Psoas muscle (tissue), 8 donors: Measurements from ENCODE around the gene SLC37A1. TPM values are rescaled to one million over a fixed set of nuclear protein-coding genes. Genes with fewer than 3 reads are reported as not detected.

Experiments used
- ATAC-seq, 4 donors: fragments of 200-7000 bp; cut with Tn5 transposase; one replicate each; pipeline ENCODE4 v1.9.1; 2020; ENCODE audit warnings: moderate library complexity in 3 of 4, mild to moderate bottlenecking in 2 of 4
- DNase-seq, 2 donors: peaks; one replicate each; pipeline ENCODE4 v3.0.0-alpha.2; 2020
- H3K27ac ChIP-seq: fragments of 200-600 bp; one replicate; pipeline ENCODE4 v1.8.0; 2022
- H3K27me3 ChIP-seq, 3 donors: fragments of 200-600 bp in 1 of 3; one replicate each; pipeline versions ENCODE4 v1.6.1 to v1.8.0; 2013 to 2022; ENCODE audit warnings: low read length in 2 of 3, mild to moderate bottlenecking in 2 of 3, moderate library complexity in 1 of 3; ENCODE audit not compliant: insufficient read depth in 3 of 3
- H3K36me3 ChIP-seq, 2 donors: fragments of 200-600 bp in 1 of 2; one replicate each; pipeline versions ENCODE4 v1.6.1 to v1.8.0; 2013 to 2022; ENCODE audit warnings: low read depth in 1 of 2, mild to moderate bottlenecking in 1 of 2, moderate library complexity in 1 of 2; ENCODE audit not compliant: insufficient read depth in 1 of 2
- H3K4me1 ChIP-seq: fragments of 200-600 bp; one replicate; pipeline ENCODE4 v1.8.0; 2022
- H3K4me3 ChIP-seq: fragments of 200-600 bp; one replicate; pipeline ENCODE4 v1.8.0; 2022; ENCODE audit warnings: mild to moderate bottlenecking
- H3K9me3 ChIP-seq: fragments of 200-600 bp; one replicate; pipeline ENCODE4 v1.8.0; 2022
- WGBS, 3 donors: extraction: QIAGEN DNeasy Blood & Tissue Kit; methylation state at CpG; one replicate each; pipeline versions ENCODE4 v1.1.6 to v1.1.7; 2013; 5-methylcytosine and 5-hydroxymethylcytosine counted together
- intact Hi-C, 2 donors: fragments of 100-400 bp; cut with DNase I; formaldehyde crosslinking; loops; one replicate each; pipeline versions ENCODE4 v1.11.0 to v1.14.2; 2022
- polyA plus RNA-seq, 3 donors: library from polyadenylated mRNA; stranded (reverse); fragments of 200-250 nt; gene quantifications; one replicate each; pipeline ENCODE4 v1.2.3, GENCODE V29; 2013
- total RNA-seq, 4 donors: library from RNA; stranded (reverse); fragmentation: NEBNext Ultra II Directional in 2 of 4; extraction: Animal tissue kit (Norgen Biotek cat#: 25700) in 2 of 4; gene quantifications; one replicate each; pipeline versions ENCODE4 v1.2.1 to v1.2.4, GENCODE V29; 2021 to 2023
- TF ChIP-seq, protein P1 (sequence below): fragments of 200-600 bp; IDR thresholded peaks from one replicate; pipeline ENCODE4 v1.8.0; 2022; ENCODE audit warnings: antibody characterized with exemption
- donor health status: healthy with polysubstance abuse.
- donor health status: DM: no; HTN: no; CAD: no; lungs with moderate emphysema.
- donor health status: Bipolar disorder and iron deficiency.
- donor health status: healthy.
- donor health status: DM: yes; HTN: yes; CAD: no.
- donor health status: DM: no; HTN: no; CAD: no.
- donor health status: DM: no; HTN: no; CAD: no.
- donor health status: DM: yes; HTN: yes; CAD: no.

Gene SLC37A1
- total and polyA plus RNA-seq, 7 donors, result 1.6 to 18.9 (median 8.0) TPM

DNA sequence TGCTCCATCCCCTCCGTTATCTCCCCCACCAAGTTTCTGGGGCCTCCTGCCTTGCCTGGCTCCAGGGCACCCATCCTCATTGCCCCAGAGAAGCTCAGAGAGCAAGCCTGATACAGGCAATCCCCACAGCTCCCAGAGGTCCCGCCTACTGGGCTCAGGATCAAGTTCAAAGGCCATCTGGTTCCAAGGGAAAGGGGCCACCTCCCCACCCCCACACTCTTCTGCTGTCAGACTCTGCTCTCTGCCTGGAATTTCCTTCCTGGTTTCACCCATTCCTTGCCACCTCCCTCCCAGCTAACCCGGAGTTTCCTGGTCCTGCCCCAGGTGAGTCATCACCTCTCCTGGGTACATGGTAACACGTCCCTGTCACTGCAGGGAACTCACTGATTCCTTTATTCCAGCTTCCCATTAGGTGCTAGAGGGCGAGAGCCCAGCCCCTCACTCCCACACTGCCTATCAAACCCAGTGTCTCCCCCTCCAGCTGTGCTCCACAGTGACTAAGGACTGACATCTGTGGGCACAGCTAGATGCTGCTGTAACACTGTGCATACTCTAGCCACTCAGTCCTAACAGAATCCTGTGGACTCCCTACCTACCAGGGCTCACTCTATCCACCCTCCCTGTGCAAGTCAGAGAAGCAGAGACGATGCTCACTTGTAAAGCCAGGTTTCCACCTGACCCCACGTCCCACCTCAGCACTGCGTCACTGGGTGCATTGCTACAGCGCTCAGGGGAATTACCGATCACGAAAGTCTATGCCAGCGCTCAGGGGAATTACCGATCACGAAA, 39.4 kb upstream of the SLC37A1 start:
- Histone ChIP-seq H3K27me3 (peaks cover 0 to 13% (median 0%) of the 10 kb centered on the region in 3 donors), H3K4me1 (no peaks in the 10 kb centered on the region), H3K27ac (no peak overlapping the region), H3K36me3 (no peaks in the 10 kb centered on the region), H3K4me3 (no peak overlapping the region), H3K9me3 (no peaks in the 10 kb centered on the region)
- ATAC-seq (no peak), DNase-seq (no peak)
- intact Hi-C loops, result no loop called here
- TF ChIP-seq, protein P1, sequence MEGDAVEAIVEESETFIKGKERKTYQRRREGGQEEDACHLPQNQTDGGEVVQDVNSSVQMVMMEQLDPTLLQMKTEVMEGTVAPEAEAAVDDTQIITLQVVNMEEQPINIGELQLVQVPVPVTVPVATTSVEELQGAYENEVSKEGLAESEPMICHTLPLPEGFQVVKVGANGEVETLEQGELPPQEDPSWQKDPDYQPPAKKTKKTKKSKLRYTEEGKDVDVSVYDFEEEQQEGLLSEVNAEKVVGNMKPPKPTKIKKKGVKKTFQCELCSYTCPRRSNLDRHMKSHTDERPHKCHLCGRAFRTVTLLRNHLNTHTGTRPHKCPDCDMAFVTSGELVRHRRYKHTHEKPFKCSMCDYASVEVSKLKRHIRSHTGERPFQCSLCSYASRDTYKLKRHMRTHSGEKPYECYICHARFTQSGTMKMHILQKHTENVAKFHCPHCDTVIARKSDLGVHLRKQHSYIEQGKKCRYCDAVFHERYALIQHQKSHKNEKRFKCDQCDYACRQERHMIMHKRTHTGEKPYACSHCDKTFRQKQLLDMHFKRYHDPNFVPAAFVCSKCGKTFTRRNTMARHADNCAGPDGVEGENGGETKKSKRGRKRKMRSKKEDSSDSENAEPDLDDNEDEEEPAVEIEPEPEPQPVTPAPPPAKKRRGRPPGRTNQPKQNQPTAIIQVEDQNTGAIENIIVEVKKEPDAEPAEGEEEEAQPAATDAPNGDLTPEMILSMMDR, result no peak
- WGBS, 3 donors, result 75 to 81% (median 78%) methylated on average over 14 of the region's 14 CpGs

- intact Hi-C loops, result no loop called here
These were observed 38.6 kb upstream of the SLC37A1 start for GRCh38 chr21:42475036-42475435.

DNA sequence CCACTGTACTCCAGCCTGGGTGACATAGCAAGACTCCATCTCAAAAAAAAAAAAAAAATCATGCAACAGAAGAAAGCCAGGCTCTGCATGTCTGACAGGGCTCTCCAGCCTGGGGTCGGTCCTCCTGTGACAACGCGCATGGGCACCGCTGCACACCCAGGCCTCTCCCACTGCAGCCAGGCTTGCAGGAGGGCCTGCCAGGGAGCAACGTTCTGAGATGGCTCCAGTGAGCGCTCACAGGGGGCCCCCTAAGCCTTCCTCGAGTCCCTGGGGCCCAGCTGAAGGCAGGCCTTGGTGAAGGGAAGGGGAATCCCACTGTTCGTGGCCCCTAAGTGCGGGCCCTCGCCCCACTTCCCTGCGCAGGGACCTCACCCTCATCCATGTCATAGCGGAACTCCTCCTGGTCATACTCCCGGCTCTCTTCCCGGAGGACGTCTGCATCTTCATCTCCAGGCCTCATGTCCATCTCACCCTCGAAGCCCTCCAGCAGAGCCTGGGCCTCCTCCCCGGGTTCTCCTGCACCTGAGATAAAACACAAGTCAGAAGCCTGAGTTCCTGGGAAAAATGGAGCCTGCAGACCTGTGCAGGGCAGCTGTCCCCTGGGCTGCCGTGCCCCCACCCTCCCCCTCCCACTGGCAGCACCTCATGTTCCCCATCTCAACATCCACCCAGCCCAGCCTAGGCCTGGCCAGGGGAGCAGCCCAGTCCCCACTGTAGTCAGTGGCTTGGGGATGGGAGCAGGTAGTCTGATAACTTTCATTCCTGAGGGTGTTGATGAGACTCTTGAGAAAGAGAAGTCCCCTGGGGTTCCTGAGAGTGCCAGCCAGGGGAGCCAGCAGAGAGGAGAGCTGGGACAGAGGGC, 37.9 kb upstream of the SLC37A1 start:
- H3K4me3 ChIP-seq, result no peak overlapping the region
- TF ChIP-seq, protein P1, result no peak
- intact Hi-C loops, result no loop called here
- H3K27me3 ChIP-seq, result peaks cover 0 to 13% (median 0%) of the 10 kb centered on the region in 3 donors
- no peak for ATAC-seq
- no peak for DNase-seq
- no peaks in the 10 kb centered on the region for H3K36me3 ChIP-seq
- 87 to 93% (median 87%) methylated on average over 18 of the region's 18 CpGs for WGBS, 3 donors
- no peaks in the 10 kb centered on the region for H3K9me3 ChIP-seq
- no peak overlapping the region for H3K27ac ChIP-seq
- H3K4me1 ChIP-seq, result no peaks in the 10 kb centered on the region

More at GRCh38 chr21:42475036-42475435, 38.6 kb upstream of the SLC37A1 start:
- H3K9me3 ChIP-seq, result no peaks in the 10 kb centered on the region
- no peaks in the 10 kb centered on the region for H3K4me1 ChIP-seq
- no peaks in the 10 kb centered on the region for H3K36me3 ChIP-seq
- 86 to 94% (median 88%) methylated on average over 7 of the region's 7 CpGs for WGBS, 3 donors
- ATAC-seq (no peak), DNase-seq (no peak)
- no peak overlapping the region for H3K27ac ChIP-seq
- TF ChIP-seq, protein P1, result no peak
- H3K27me3 ChIP-seq, result peaks cover 0 to 13% (median 0%) of the 10 kb centered on the region in 3 donors
- no peak overlapping the region for H3K4me3 ChIP-seq

DNA sequence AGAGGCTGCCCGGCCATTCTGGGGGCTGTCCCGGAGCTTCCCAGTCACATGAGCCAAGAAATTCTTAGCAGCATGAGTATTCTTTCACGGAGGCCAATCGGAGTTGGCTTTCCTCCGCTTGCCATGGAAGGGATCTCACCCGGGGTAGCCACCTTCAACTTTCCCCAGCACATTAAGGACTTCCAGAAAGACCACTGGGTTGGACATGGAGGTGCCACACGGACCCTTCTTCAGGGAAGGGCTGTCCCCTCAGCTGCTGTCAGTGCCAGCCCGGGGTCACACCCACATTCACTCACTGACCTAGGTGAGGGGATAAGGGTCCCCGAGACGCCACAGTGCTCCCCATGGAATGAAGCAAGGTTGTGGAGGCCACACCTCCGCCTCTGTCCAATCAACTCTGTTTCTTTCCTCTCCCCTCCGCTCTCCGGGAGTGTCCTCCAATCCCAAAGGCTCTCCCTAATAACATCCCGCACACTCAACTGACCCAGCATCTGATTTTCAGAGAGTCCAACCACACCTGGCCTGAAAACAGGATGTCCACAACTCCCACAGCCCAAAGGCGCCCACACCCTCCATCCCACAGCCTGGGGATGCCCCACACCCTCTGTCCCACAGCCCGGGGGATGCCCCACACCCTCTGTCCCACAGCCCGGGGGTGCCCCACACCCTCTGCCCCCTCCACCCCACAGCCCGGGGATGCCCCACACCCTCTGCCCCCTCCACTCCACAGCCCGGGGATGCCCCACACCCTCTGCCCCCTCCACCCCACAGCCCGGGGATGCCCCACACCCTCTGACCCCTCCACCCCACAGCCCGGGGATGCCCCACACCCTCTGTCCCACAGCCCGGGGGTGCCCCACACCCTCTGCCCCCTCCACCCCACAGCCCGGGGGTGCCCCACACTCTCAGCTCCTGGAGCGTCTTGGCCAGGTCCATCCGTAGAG, 37.0 kb upstream of the SLC37A1 start:
- Histone ChIP-seq H3K36me3 (no peaks in the 10 kb centered on the region), H3K9me3 (no peaks in the 10 kb centered on the region), H3K27ac (no peak overlapping the region), H3K4me3 (no peak overlapping the region), H3K4me1 (no peaks in the 10 kb centered on the region), H3K27me3 (peaks cover 0 to 13% (median 0%) of the 10 kb centered on the region in 3 donors)
- 71 to 83% (median 79%) methylated on average over 25 of the region's 25 CpGs for WGBS, 3 donors
- intact Hi-C loops, result no loop called here
- TF ChIP-seq, protein P1, result no peak
- DNase-seq (peak in 1 of 2 donors; percentile 43), ATAC-seq (no peak)
